Stimulated activated CD8-positive, alpha-beta memory T cell treated with anti-CD3 and anti-CD28 coated beads, Interleukin-15, amount 100 ng/mL, for 24 hours (primary cell): ENCODE data around the gene HIGD2A.

ENCODE experiments used
- DNase-seq: peaks from one replicate; pipeline ENCODE4 v3.0.0-alpha.2; 2020; ENCODE audit warnings: low read depth

The HIGD2A gene

GRCh38 chr5:176369934-176370711 lies 18.4 kb upstream of the HIGD2A start:
- no peak for DNase-seq

DNA sequence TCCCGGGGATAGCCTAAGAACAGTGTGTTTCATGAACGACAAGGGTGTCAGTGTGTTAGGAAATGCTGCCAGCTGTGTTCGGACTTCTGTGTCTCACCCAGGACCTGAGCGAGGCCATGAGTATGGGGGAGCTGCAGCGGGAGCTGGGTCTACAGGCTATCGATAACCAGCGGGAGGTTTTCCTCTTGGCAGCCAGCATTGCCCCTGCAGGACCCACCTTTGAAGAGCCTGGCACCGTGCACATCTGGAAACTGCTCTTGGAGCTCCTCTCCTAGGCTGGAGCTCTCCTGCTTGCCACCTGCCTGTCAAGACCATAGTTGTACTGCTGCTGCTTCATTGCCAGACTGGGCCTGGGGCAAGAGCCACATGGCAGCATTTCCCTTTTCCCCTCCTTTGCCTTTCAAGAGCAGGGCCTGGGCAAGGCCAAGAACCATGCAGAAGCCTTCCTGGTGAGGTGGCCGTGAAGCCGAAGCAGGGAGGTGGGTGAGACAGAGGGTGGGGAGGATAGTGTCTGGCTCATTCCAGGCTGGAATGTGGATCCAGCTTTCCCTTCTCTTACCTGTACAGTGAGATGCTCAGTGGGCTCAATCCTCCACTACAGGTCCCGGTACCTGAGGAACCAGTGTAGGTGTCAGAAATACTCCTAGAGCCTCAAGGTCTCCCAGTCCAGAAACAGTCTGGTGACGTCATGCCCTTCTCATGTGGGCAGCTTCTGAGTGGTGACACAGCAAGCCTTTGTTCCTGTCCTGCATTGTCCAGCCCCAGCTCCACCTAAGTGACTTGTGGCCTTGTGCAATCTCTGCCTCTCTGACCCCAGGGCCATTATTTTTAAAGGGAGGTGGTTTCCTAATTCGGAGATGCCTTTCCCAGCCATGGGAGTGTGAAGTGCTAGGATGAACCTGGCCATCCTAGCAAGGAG lies 16.7 kb upstream of the HIGD2A start:
- no peak for DNase-seq

DNA sequence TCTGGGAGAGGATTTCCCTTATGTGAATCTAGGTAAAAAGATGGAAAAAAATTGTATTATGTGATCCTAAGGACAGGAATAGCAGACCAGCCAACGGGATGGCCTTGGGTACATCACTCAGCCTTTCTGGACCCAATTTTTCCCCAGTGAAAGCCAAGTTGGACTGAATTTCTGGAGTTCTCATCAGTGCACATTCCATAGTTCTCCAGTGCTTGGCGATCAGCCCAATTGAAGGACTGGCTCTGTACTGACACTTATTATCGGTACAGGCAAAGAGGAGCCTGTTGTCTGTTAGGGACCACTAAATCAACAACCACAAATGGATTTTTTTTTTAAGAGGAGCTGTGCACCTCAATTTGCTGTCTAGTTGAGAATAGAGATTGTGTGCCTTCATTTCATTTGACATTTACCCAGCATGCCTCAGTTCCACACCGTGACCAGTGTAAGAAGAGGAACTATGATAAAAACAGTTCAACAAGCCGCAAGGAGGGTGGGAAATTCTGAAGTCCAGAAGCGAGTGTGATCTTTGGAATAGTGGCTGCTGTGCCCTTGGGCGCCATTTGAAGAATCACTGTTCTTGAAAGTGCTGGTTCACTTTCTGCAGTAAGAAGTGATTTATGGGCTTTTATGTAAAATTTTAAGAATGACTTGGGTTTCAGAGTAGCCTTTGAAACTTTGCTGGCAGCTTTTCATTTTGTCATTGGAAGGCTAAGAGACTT lies 15.3 kb upstream of the HIGD2A start:
- DNase-seq, result no peak

GRCh38 chr5:176379881-176380280 lies 8.7 kb upstream of the HIGD2A start:
- DNase-seq, result no peak

GRCh38 chr5:176381423-176381822 lies 7.1 kb upstream of the HIGD2A start:
- DNase-seq, result no peak

GRCh38 chr5:176381979-176382378 lies 6.6 kb upstream of the HIGD2A start:
- DNase-seq, result no peak

GRCh38 chr5:176382721-176383120 lies 5.8 kb upstream of the HIGD2A start:
- no peak for DNase-seq

DNA sequence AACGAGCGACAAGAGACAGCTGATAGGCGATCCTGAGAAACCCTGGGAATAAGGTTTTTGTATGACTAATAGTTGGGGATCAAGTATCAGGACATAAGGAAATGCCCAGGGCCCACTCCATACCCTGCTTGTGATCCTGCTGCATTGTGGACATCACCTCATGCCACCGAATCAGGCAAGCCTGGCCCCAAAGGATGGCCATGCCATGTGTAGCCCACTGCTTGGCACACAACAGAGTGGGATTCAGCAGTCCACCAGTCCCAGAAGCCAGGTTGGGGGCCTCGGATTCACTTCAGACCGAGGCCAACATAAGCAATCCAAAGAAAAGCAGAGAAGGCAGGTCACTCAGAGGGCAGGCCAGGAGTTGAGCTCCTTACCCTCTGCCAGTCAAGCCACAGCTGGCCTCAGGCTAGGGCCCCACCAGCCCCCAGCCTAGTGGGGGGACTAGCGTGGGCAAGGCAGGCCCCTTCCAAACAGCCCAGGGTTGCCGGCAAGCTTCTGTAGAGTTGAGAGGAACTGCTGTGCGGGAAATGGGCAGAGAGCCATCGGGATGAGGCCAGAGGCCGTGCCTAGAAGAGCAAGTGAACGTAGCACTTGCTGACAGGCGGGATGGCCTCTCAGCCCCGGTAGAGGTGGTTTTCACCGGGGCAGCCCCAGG lies 5.2 kb upstream of the HIGD2A start:
- DNase-seq, result no peak

- no peak for DNase-seq
These were observed 4.6 kb upstream of the HIGD2A start for GRCh38 chr5:176383961-176384360.

DNA sequence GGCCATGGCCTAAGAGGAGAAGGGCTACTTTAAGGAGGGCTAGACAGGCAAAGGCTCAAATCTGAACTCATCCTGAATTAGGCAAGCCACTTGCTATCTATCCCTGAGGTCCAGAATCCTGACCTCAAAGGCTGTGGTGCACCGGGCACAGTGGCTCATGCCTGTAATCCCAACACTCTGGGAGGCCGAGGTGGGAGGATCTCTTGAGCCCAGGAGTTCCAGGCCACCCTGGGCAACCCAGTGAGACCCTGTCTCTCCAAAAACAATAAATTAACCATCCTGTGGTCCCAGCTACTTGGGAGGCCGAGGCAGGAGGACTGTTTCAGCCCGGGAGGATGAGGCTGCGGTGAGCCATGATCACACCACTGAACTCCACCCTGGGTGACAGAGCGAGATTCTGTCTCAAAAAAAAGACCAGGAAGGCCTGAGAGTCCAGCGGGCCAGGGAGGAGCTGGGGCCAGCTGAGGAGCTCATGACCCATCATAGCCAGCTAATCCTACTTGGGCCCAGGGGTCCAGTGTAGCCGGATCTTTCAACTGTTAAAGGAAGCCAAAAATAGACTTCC lies 4.1 kb upstream of the HIGD2A start:
- DNase-seq, result no peak

DNA sequence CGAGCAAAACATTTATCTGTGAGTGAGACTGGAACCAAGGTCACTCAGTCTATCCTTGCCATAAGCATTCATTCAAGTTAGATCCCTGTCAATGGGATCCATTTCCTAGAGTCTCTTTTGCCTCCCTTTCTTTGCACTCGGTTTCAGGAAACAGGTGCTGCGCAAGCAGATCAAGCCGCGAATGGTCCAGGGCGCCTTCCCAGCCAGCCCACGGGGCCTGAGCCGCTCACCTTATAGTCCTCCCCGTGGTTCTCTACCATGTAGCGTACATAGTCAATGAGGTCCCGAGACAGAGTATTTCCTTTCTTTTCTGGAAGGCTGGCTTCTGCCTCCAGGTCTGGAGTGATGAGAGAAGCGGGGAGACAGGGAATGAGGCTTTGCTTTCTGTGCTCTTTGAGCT lies 3.6 kb upstream of the HIGD2A start:
- DNase-seq, result no peak

- no peak for DNase-seq
These were observed 2.1 kb upstream of the HIGD2A start for GRCh38 chr5:176386491-176386890.

GRCh38 chr5:176387384-176387925 lies 1.1 kb upstream of the HIGD2A start:
- no peak for DNase-seq

- DNase-seq, result no peak
These were observed 528 bp upstream of the HIGD2A start for GRCh38 chr5:176388003-176388443.

- DNase-seq, result no peak
These were observed 878 bp downstream of the HIGD2A start for GRCh38 chr5:176389135-176390123.

GRCh38 chr5:176391479-176391878 lies 2.9 kb downstream of the HIGD2A start:
- DNase-seq, result no peak

DNA sequence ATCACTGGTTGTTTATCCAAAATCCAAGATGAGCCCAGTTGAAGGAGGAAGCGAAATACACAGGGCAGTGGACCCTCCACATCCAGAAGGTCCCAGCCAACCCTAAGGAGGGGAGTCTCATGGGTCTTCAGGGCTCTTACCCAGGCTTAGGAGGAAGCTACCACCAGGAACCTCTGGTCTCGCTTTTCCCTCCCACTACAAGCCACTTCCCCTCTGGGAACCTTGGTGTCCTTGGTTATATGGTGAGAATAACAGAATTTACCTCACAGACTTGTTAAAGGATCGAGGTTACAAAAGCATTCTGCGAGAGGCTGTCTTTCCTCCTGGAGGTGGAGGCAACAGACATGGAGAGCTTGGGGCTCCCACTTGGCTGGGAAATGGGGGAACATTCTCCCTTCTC lies 3.4 kb downstream of the HIGD2A start:
- no peak for DNase-seq

DNA sequence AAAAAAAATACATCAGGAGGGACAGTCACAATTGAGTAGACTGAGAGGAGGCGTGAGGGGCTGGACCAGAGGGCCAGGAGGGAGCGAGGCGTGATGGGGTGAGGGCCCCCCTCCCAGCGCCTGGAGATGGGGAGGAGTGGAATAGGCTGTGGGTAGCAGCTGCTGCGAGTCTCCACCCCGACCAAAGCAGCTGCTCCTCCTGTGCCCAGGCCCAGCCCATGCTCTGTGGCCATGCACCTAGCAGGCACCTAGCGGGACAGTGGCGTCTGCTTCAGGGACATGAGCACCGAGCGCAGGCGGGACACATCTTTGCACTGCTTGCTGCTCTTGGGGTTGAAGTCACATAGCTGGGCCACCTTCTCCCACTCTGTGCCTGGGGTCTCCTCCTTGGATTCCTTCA lies 4.0 kb downstream of the HIGD2A start:
- no peak for DNase-seq

DNA sequence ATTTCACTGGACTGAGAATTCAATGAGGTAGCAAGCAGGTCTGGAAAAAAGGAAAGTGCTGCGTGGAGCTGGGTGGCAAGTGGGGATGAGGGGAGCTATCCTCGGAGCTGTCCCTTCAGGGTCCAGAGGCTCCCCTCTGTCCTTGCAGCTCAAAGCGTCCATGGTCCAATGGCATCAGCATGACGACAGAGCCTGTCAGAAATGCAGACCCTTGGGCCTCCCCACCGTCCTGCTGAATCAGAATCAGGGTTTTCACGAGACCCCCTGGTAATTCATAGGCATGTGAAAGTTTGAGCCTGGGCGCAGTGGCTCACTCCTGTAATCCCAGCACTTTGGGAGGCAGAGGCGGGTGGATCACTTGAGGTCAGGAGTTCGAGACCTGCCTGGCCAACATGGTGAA lies 5.5 kb downstream of the HIGD2A start:
- DNase-seq, result no peak
